Activated CD4-positive, alpha-beta T cell treated with anti-CD3 and anti-CD28 coated beads for 36 hours (primary cell): ENCODE measurements around the gene FOXRED2. TPM values are rescaled to one million over a fixed set of nuclear protein-coding genes. Genes with fewer than 3 reads are reported as not detected.

ENCODE experiments used
- ATAC-seq: fragments of 200-7000 bp; cut with Tn5 transposase; one replicate; pipeline ENCODE4 v1.10.0; 2021; ENCODE audit warnings: mild to moderate bottlenecking, moderate library complexity
- CTCF ChIA-PET: fragments of 350-600 bp; sonication (Branson Sonifier 250); formaldehyde crosslinking; loops from one replicate; lab custom pipeline; 2021; ENCODE audit warnings: antibody characterized with exemption; lab: Charles Lee
- POLR2A ChIA-PET: fragments of 350-600 bp; sonication (Branson Sonifier 250); formaldehyde crosslinking; loops from one replicate; lab custom pipeline; 2021; ENCODE audit warnings: antibody characterized with exemption, inconsistent platforms; lab: Charles Lee
- DNase-seq: peaks from one replicate; pipeline ENCODE4 v3.0.0-alpha.2; 2020
- H3K27ac Mint-ChIP-seq: one replicate; pipeline ENCODE4 v1.8.0; 2021; ENCODE audit warnings: mixed read lengths
- H3K27me3 Mint-ChIP-seq: one replicate; pipeline ENCODE4 v1.8.0; 2021; ENCODE audit warnings: mixed read lengths
- H3K36me3 Mint-ChIP-seq: one replicate; pipeline ENCODE4 v1.8.0; 2021; ENCODE audit warnings: low read depth, mixed read lengths
- H3K4me1 Mint-ChIP-seq: one replicate; pipeline ENCODE4 v1.8.0; 2021; ENCODE audit warnings: mixed read lengths
- H3K4me3 Mint-ChIP-seq: one replicate; pipeline ENCODE4 v1.8.0; 2021; ENCODE audit warnings: mild to moderate bottlenecking, moderate library complexity, mixed read lengths
- H3K9me3 Mint-ChIP-seq: one replicate; pipeline ENCODE4 v1.8.0; 2021; ENCODE audit warnings: low read depth, mixed read lengths
- intact Hi-C, 2 experiments: fragments of 100-400 bp; cut with DNase I in 1 of 2; cut with micrococcal nuclease in 1 of 2; formaldehyde crosslinking; loops; one replicate each; pipeline versions ENCODE4 v1.14.2 to v1.15.1; 2022 to 2024; cut with DNase I, micrococcal nuclease
- total RNA-seq, 2 experiments: library from RNA; stranded (reverse); gene quantifications; one replicate each; pipeline ENCODE4 v1.2.3, GENCODE V29; 2021

Gene FOXRED2
- total RNA-seq, 2 experiments from 2014 or later: 15.7 to 16.6 TPM

- DNase-seq (peak; percentile 89), ATAC-seq (peak; percentile 94)
- H3K27me3 Mint-ChIP-seq: no peaks in the 10 kb centered on the region
- ChIA-PET POLR2A (interaction anchor here (0.6 to 1.0 kb wide), 3 partner anchors 98 to 169 kb away, joined by 3 to 4 read pairs (median 4); no protein-coding TSS in a partner anchor), CTCF (interaction anchor here (0.6 to 5.1 kb wide), 50 partner anchors 10 to 768 kb away, joined by 3 to 71 read pairs (median 4); partner anchors contain the start of genes APOL2 and TXN2)
- H3K27ac Mint-ChIP-seq: peak overlapping the region; percentile 72
- no peak overlapping the region for H3K4me3 Mint-ChIP-seq
- H3K36me3 Mint-ChIP-seq: peaks cover 25% of the 10 kb centered on the region
- H3K4me1 Mint-ChIP-seq: peaks cover 29% of the 10 kb centered on the region
- intact Hi-C loops: loop anchor here (1.0 to 2.0 kb wide), 4 partner anchors 84 to 169 kb away; no protein-coding TSS in a partner anchor
- H3K9me3 Mint-ChIP-seq: no peaks in the 10 kb centered on the region
Measured at GRCh38 chr22:36470162-36470993, 36.5 kb downstream of the FOXRED2 start.

DNA sequence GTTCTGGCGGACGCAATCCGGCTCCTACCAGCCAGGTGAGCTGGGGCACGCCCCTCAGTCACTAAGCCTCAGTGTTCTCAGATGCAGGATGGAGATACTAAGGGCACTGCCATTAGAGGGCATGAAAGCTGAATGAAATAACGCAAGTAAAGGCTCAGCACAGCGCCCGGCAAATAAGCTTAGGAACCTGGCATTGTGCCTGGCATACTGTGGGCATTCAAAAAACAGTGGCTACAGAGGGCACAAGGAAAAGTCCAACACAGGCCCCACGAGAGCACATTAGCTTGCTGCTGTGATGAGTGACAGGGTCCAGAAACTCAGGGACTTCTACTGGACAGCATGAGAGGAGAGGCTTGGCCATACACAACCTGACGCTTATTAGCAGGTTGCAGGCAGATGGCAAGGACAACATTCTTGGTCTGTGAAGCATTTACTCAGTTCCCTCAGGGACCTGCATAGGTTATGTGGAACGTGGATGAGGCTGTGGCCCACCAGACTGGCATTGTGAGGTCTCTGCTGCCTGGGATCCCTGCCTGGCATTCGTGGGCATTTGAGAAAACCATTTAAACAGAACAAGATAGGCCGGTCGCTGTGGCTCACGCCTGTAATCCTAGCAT, 37.6 kb downstream of the FOXRED2 start:
- DNase-seq: no peak
- Mint-ChIP-seq H3K36me3 (peaks cover 18% of the 10 kb centered on the region), H3K4me3 (no peak overlapping the region), H3K4me1 (peaks cover 29% of the 10 kb centered on the region), H3K27me3 (no peaks in the 10 kb centered on the region), H3K27ac (no peak overlapping the region), H3K9me3 (no peaks in the 10 kb centered on the region)
- intact Hi-C loops: no loop called here
- no peak for ATAC-seq
- ChIA-PET CTCF (interaction anchor here (0.6 to 5.1 kb wide), 13 partner anchors 41 to 1081 kb away, joined by 3 to 71 read pairs (median 5); partner anchors contain the start of gene MYH9), POLR2A (no interaction called here)

DNA sequence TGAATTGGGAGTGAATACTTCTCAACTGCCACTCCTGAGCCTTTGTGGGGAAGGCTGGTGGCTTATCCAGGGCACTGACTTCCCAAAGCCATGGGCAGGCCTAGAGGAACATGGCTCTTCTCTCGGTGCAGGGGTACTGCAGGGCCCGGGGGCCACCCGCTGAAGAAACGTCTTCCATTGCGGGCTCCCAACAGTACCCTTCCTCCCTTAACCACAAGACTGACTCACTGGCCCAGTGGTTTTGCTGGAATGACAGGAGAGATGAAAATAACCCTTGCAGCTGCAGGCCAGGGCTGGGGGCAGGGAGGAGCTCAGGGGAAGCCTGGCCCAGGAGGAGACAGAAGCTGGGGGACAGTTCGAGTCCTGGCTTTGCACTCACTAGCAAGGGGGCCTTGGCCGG, 38.9 kb downstream of the FOXRED2 start:
- Mint-ChIP-seq H3K36me3 (peaks cover 18% of the 10 kb centered on the region), H3K4me3 (no peak overlapping the region)
- peak; percentile 47 for DNase-seq

DNA sequence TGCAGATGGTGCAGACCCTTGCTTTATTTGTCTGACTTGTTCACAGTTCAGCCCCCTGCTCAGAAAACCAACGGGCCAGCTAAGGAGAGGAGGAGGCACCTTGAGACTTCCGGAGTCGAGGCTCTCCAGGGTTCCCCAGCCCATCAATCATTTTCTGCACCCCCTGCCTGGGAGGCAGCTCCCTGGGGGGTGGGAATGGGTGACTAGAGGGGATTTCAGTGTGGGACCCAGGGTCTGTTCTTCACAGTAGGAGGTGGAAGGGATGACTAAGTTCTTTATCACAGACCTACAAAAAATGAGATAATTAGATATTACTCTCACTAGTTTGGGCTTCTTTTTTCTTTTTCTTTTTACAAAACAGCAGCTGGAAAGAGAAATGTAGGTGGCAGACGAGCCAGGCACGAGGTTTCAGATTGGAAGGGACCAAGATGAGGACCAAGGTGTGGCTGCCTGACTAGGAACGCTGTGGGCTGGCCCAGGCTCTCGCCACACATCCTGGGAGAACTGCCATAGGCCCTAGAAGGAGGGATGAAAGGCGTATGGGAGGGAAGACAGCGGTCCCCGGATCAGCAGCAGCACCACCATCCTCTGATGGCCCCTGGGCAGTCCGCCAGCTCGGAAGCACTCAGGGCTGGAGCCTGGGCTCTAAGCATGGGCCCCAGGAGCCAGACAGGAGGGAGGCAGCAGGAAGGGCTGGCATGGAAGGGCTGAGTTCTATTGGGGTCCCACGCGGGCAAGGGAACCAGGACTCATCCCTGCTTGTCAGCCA, 39.6 kb downstream of the FOXRED2 start:
- H3K4me1 Mint-ChIP-seq: peaks cover 29% of the 10 kb centered on the region
- H3K36me3 Mint-ChIP-seq: peaks cover 15% of the 10 kb centered on the region
- POLR2A ChIA-PET: no interaction called here
- DNase-seq (no peak), ATAC-seq (no peak)
- no peaks in the 10 kb centered on the region for H3K27me3 Mint-ChIP-seq
- peak overlapping the region; percentile 75 for H3K27ac Mint-ChIP-seq
- H3K4me3 Mint-ChIP-seq: no peak overlapping the region
- no peaks in the 10 kb centered on the region for H3K9me3 Mint-ChIP-seq
- intact Hi-C loops: no loop called here
- CTCF ChIA-PET: interaction anchor here (0.7 to 5.1 kb wide), 2 partner anchors 62 to 165 kb away, joined by 3 to 71 read pairs; no protein-coding TSS in a partner anchor

More for the DNA sequence above, 38.9 kb downstream of the FOXRED2 start:
- ChIA-PET POLR2A (interaction anchor here (0.6 kb wide), 1 partner anchor 130 kb away, joined by 4 read pairs; no protein-coding TSS in a partner anchor), CTCF (interaction anchor here (0.7 to 5.1 kb wide), 3 partner anchors 62 to 170 kb away, joined by 3 to 71 read pairs (median 3); no protein-coding TSS in a partner anchor)
- no peaks in the 10 kb centered on the region for H3K9me3 Mint-ChIP-seq
- H3K4me1 Mint-ChIP-seq: peaks cover 29% of the 10 kb centered on the region
- intact Hi-C loops: no loop called here
- no peak overlapping the region for H3K27ac Mint-ChIP-seq
- H3K27me3 Mint-ChIP-seq: no peaks in the 10 kb centered on the region
- ATAC-seq: no peak

- intact Hi-C loops: no loop called here
- CTCF ChIA-PET: interaction anchor here (0.6 to 5.1 kb wide), 2 partner anchors 85 to 164 kb away, joined by 3 to 71 read pairs; no protein-coding TSS in a partner anchor
- Mint-ChIP-seq H3K36me3 (peaks cover 15% of the 10 kb centered on the region), H3K4me1 (peaks cover 29% of the 10 kb centered on the region), H3K9me3 (no peaks in the 10 kb centered on the region), H3K4me3 (no peak overlapping the region), H3K27me3 (no peaks in the 10 kb centered on the region), H3K27ac (no peak overlapping the region)
- POLR2A ChIA-PET: interaction anchor here (0.7 to 1.0 kb wide), 2 partner anchors 13 to 222 kb away, joined by 3 read pairs; no protein-coding TSS in a partner anchor
- DNase-seq (no peak), ATAC-seq (no peak)
Measured at GRCh38 chr22:36466258-36466657, 40.6 kb downstream of the FOXRED2 start.

- Mint-ChIP-seq H3K36me3 (peaks cover 12% of the 10 kb centered on the region), H3K9me3 (no peaks in the 10 kb centered on the region), H3K4me3 (no peak overlapping the region), H3K27ac (no peak overlapping the region), H3K4me1 (peaks cover 25% of the 10 kb centered on the region), H3K27me3 (no peaks in the 10 kb centered on the region)
- ChIA-PET POLR2A (interaction anchor here (1.0 kb wide), 1 partner anchor 221 kb away, joined by 3 read pairs; no protein-coding TSS in a partner anchor), CTCF (no interaction called here)
- ATAC-seq (no peak), DNase-seq (no peak)
- intact Hi-C loops: no loop called here
Measured at GRCh38 chr22:36465232-36466021, 41.4 kb downstream of the FOXRED2 start.

GRCh38 chr22:36464715-36465231, 42.1 kb downstream of the FOXRED2 start:
- H3K27me3 Mint-ChIP-seq: no peaks in the 10 kb centered on the region
- no peak overlapping the region for H3K27ac Mint-ChIP-seq
- CTCF ChIA-PET: interaction anchor here (1.2 kb wide), 1 partner anchor 133 kb away, joined by 6 read pairs; no protein-coding TSS in a partner anchor
- no peaks in the 10 kb centered on the region for H3K9me3 Mint-ChIP-seq
- POLR2A ChIA-PET: no interaction called here
- H3K36me3 Mint-ChIP-seq: peaks cover 9% of the 10 kb centered on the region
- no peak overlapping the region for H3K4me3 Mint-ChIP-seq
- ATAC-seq (no peak), DNase-seq (no peak)
- H3K4me1 Mint-ChIP-seq: peaks cover 21% of the 10 kb centered on the region
- intact Hi-C loops: no loop called here

GRCh38 chr22:36463783-36464184, 43.1 kb downstream of the FOXRED2 start:
- POLR2A ChIA-PET: interaction anchor here (1.0 kb wide), 1 partner anchor 28 kb away, joined by 5 read pairs; no protein-coding TSS in a partner anchor
- no peak for ATAC-seq
- H3K9me3 Mint-ChIP-seq: no peaks in the 10 kb centered on the region
- peaks cover 7% of the 10 kb centered on the region for H3K36me3 Mint-ChIP-seq
- intact Hi-C loops: no loop called here
- CTCF ChIA-PET: interaction anchor here (0.7 to 2.0 kb wide), 5 partner anchors 20 to 162 kb away, joined by 3 to 6 read pairs (median 4); no protein-coding TSS in a partner anchor
- H3K4me1 Mint-ChIP-seq: peaks cover 18% of the 10 kb centered on the region
- H3K27ac Mint-ChIP-seq: no peak overlapping the region
- no peaks in the 10 kb centered on the region for H3K27me3 Mint-ChIP-seq
- DNase-seq: no peak
- H3K4me3 Mint-ChIP-seq: no peak overlapping the region

GRCh38 chr22:36461665-36462649, 44.9 kb downstream of the FOXRED2 start:
- intact Hi-C loops: no loop called here
- no peak for DNase-seq
- ChIA-PET POLR2A (no interaction called here), CTCF (interaction anchor here (0.7 to 2.0 kb wide), 3 partner anchors 25 to 194 kb away, joined by 3 to 6 read pairs (median 3); no protein-coding TSS in a partner anchor)
- Mint-ChIP-seq H3K9me3 (no peaks in the 10 kb centered on the region), H3K36me3 (peaks cover 3% of the 10 kb centered on the region), H3K4me3 (no peak overlapping the region), H3K27ac (no peak overlapping the region), H3K27me3 (no peaks in the 10 kb centered on the region), H3K4me1 (peaks cover 3% of the 10 kb centered on the region)
- ATAC-seq: no peak
